ENCODE results near the gene CHRNA4. TPM values are rescaled to one million over a fixed set of nuclear protein-coding genes. Genes with fewer than 3 reads are reported as not detected.

Gene CHRNA4
- total and polyA plus RNA-seq, 2 donors, result under 0.01 to 0.14 TPM

DNA sequence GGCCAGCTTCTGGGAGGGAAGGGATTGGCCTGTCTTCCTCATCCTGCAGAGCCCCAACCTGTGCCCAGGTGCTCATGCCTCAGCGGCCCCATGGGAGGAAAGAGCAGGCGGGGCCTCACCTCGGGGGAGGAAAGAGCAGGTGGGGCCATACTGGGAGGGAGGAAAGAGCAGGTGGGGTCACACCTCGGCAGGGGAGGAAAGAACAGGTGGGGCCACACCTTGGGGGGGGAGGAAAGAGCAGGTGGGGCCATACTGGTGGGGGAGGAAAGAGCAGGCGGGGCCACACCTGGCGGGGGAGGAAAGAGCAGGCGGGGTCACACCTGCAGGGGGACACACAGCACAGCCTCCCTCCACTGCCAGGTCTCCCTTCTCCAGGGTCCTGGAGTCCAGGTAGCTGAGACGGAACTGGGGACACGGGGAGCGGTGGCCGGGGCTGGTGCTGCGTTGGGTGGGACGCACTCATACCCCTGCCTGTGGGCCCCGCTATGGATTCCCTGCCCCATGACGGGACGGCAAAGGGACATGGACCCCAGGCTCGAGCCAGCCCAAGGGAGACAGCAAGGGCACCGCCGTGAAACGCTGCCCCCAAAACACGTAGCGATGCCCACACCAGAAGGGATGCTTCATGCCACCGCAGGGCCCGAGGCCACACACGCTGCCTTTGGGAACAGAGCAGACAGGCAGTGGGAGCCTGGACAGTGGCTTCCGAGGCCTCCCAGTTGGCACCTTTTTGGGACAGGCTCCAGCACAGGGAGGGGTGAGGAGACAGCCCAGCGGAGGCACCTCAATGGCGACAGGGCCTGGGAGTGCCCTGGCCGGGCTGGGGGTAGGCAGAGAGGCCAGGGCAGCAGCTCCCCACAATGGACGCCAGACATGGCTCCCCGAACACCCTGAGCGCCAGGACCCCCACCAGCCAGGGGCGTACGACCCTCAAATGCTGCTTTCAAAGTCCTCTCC lies 43.3 kb upstream of the CHRNA4 start:
- H3K4me1 ChIP-seq (ENCODE audit: control insufficient read depth in 2 of 2, insufficient read depth in 2 of 2, low read length in 2 of 2), result no peaks in the 10 kb centered on the region
- no peak for DNase-seq (ENCODE audit: low read depth in 6 of 9, low spot score in 9 of 9)
- H3K27me3 ChIP-seq (ENCODE audit: control insufficient read depth in 2 of 2, insufficient read depth in 1 of 2, low read length in 1 of 2), result no peaks in the 10 kb centered on the region
- H3K36me3 ChIP-seq (ENCODE audit: control insufficient read depth in 2 of 2, insufficient read depth in 2 of 2, low read length in 1 of 2), result no peaks in the 10 kb centered on the region
- no peaks in the 10 kb centered on the region for H3K9me3 ChIP-seq (ENCODE audit: control insufficient read depth in 2 of 2, insufficient read depth in 1 of 2, low read length in 1 of 2)
- no peak overlapping the region for H3K27ac ChIP-seq (ENCODE audit: low read depth in 1 of 2, low read length in 1 of 2)
- H3K4me3 ChIP-seq (ENCODE audit: low read length in 2 of 2), result no peak overlapping the region
- 87% methylated on average over 34 of the region's 34 CpGs for WGBS

- no peak overlapping the region for H3K4me3 ChIP-seq (ENCODE audit: low read length in 2 of 2)
- no peaks in the 10 kb centered on the region for H3K27me3 ChIP-seq (ENCODE audit: control insufficient read depth in 2 of 2, insufficient read depth in 1 of 2, low read length in 1 of 2)
- WGBS, result 93% methylated on average over 19 of the region's 19 CpGs
- H3K27ac ChIP-seq (ENCODE audit: low read depth in 1 of 2, low read length in 1 of 2), result no peak overlapping the region
- no peak for DNase-seq (ENCODE audit: low read depth in 6 of 9, low spot score in 9 of 9)
- no peaks in the 10 kb centered on the region for H3K4me1 ChIP-seq (ENCODE audit: control insufficient read depth in 2 of 2, insufficient read depth in 2 of 2, low read length in 2 of 2)
- no peaks in the 10 kb centered on the region for H3K9me3 ChIP-seq (ENCODE audit: control insufficient read depth in 2 of 2, insufficient read depth in 1 of 2, low read length in 1 of 2)
- no peaks in the 10 kb centered on the region for H3K36me3 ChIP-seq (ENCODE audit: control insufficient read depth in 2 of 2, insufficient read depth in 2 of 2, low read length in 1 of 2)
Observed at GRCh38 chr20:63403403-63404105, 42.4 kb upstream of the CHRNA4 start.

GRCh38 chr20:63402860-63403220 lies 41.7 kb upstream of the CHRNA4 start:
- WGBS, result 46% methylated on average over 9 of the region's 9 CpGs
- Histone ChIP-seq H3K9me3 (ENCODE audit: control insufficient read depth in 2 of 2, insufficient read depth in 1 of 2, low read length in 1 of 2) (no peaks in the 10 kb centered on the region), H3K36me3 (ENCODE audit: control insufficient read depth in 2 of 2, insufficient read depth in 2 of 2, low read length in 1 of 2) (no peaks in the 10 kb centered on the region), H3K27me3 (ENCODE audit: control insufficient read depth in 2 of 2, insufficient read depth in 1 of 2, low read length in 1 of 2) (no peaks in the 10 kb centered on the region), H3K27ac (ENCODE audit: low read depth in 1 of 2, low read length in 1 of 2) (no peak overlapping the region), H3K4me1 (ENCODE audit: control insufficient read depth in 2 of 2, insufficient read depth in 2 of 2, low read length in 2 of 2) (no peaks in the 10 kb centered on the region), H3K4me3 (ENCODE audit: low read length in 2 of 2) (no peak overlapping the region)
- DNase-seq (ENCODE audit: low read depth in 6 of 9, low spot score in 9 of 9), result no peak

- Histone ChIP-seq H3K4me3 (ENCODE audit: low read length in 2 of 2) (no peak overlapping the region), H3K9me3 (ENCODE audit: control insufficient read depth in 2 of 2, insufficient read depth in 1 of 2, low read length in 1 of 2) (no peaks in the 10 kb centered on the region), H3K27me3 (ENCODE audit: control insufficient read depth in 2 of 2, insufficient read depth in 1 of 2, low read length in 1 of 2) (no peaks in the 10 kb centered on the region), H3K36me3 (ENCODE audit: control insufficient read depth in 2 of 2, insufficient read depth in 2 of 2, low read length in 1 of 2) (no peaks in the 10 kb centered on the region), H3K4me1 (ENCODE audit: control insufficient read depth in 2 of 2, insufficient read depth in 2 of 2, low read length in 2 of 2) (no peaks in the 10 kb centered on the region), H3K27ac (ENCODE audit: low read depth in 1 of 2, low read length in 1 of 2) (no peak overlapping the region)
- DNase-seq (ENCODE audit: low read depth in 6 of 9, low spot score in 9 of 9), result no peak
- 69% methylated on average over 24 of the region's 24 CpGs for WGBS
Observed at GRCh38 chr20:63402181-63402859, 41.2 kb upstream of the CHRNA4 start.

- H3K4me1 ChIP-seq (ENCODE audit: control insufficient read depth in 2 of 2, insufficient read depth in 2 of 2, low read length in 2 of 2), result no peaks in the 10 kb centered on the region
- whole genome bisulfite sequencing, result 87% methylated on average over 29 of the region's 29 CpGs
- no peaks in the 10 kb centered on the region for H3K36me3 ChIP-seq (ENCODE audit: control insufficient read depth in 2 of 2, insufficient read depth in 2 of 2, low read length in 1 of 2)
- no peaks in the 10 kb centered on the region for H3K9me3 ChIP-seq (ENCODE audit: control insufficient read depth in 2 of 2, insufficient read depth in 1 of 2, low read length in 1 of 2)
- no peak overlapping the region for H3K27ac ChIP-seq (ENCODE audit: low read depth in 1 of 2, low read length in 1 of 2)
- H3K27me3 ChIP-seq (ENCODE audit: control insufficient read depth in 2 of 2, insufficient read depth in 1 of 2, low read length in 1 of 2), result no peaks in the 10 kb centered on the region
- no peak overlapping the region for H3K4me3 ChIP-seq (ENCODE audit: low read length in 2 of 2)
- no peak for DNase-seq (ENCODE audit: low read depth in 6 of 9, low spot score in 9 of 9)
Observed at GRCh38 chr20:63401384-63402110, 40.4 kb upstream of the CHRNA4 start.

GRCh38 chr20:63400486-63401210 lies 39.5 kb upstream of the CHRNA4 start:
- DNase-seq (ENCODE audit: low read depth in 6 of 9, low spot score in 9 of 9), result no peak
- H3K4me3 ChIP-seq (ENCODE audit: low read length in 2 of 2), result no peak overlapping the region
- H3K27me3 ChIP-seq (ENCODE audit: control insufficient read depth in 2 of 2, insufficient read depth in 1 of 2, low read length in 1 of 2), result no peaks in the 10 kb centered on the region
- 88% methylated on average over 44 of the region's 44 CpGs for WGBS
- no peaks in the 10 kb centered on the region for H3K9me3 ChIP-seq (ENCODE audit: control insufficient read depth in 2 of 2, insufficient read depth in 1 of 2, low read length in 1 of 2)
- H3K27ac ChIP-seq (ENCODE audit: low read depth in 1 of 2, low read length in 1 of 2), result no peak overlapping the region
- H3K36me3 ChIP-seq (ENCODE audit: control insufficient read depth in 2 of 2, insufficient read depth in 2 of 2, low read length in 1 of 2), result no peaks in the 10 kb centered on the region
- no peaks in the 10 kb centered on the region for H3K4me1 ChIP-seq (ENCODE audit: control insufficient read depth in 2 of 2, insufficient read depth in 2 of 2, low read length in 2 of 2)

GRCh38 chr20:63399596-63400375 lies 38.6 kb upstream of the CHRNA4 start:
- H3K9me3 ChIP-seq (ENCODE audit: control insufficient read depth in 2 of 2, insufficient read depth in 1 of 2, low read length in 1 of 2), result no peaks in the 10 kb centered on the region
- no peaks in the 10 kb centered on the region for H3K4me1 ChIP-seq (ENCODE audit: control insufficient read depth in 2 of 2, insufficient read depth in 2 of 2, low read length in 2 of 2)
- DNase-seq (ENCODE audit: low read depth in 6 of 9, low spot score in 9 of 9), result no peak
- 96% methylated on average over 41 of the region's 41 CpGs for WGBS
- H3K27me3 ChIP-seq (ENCODE audit: control insufficient read depth in 2 of 2, insufficient read depth in 1 of 2, low read length in 1 of 2), result peaks cover 0 to 2% of the 10 kb centered on the region in 2 donors
- H3K4me3 ChIP-seq (ENCODE audit: low read length in 2 of 2), result no peak overlapping the region
- H3K36me3 ChIP-seq (ENCODE audit: control insufficient read depth in 2 of 2, insufficient read depth in 2 of 2, low read length in 1 of 2), result no peaks in the 10 kb centered on the region
- no peak overlapping the region for H3K27ac ChIP-seq (ENCODE audit: low read depth in 1 of 2, low read length in 1 of 2)
